ENCODE data around the gene RAB3C. TPM values are rescaled to one million over a fixed set of nuclear protein-coding genes. Genes with fewer than 3 reads are reported as not detected.
A peak's percentile ranks its signal among the peaks of the same experiment; 100 is the strongest.

The RAB3C gene
- total RNA-seq, 3 donors from 2014 or later, result 2.9 to 4.8 (median 3.1) TPM

GRCh38 chr5:58773744-58774441, 191.0 kb downstream of the RAB3C start:
- intact Hi-C loops (cut with DNase I, micrococcal nuclease), result no loop called here
- no peak overlapping the region for H3K4me3 ChIP-seq
- ATAC-seq (peak; percentile 13), DNase-seq (no peak)
- no peaks in the 10 kb centered on the region for H3K36me3 ChIP-seq (ENCODE audit: low read depth)
- no peak for TF ChIP-seq CTCF (IDR thresholded peaks at IDR 0.05)
- H3K4me1 ChIP-seq (ENCODE audit: low read depth), result no peaks in the 10 kb centered on the region
- H3K9me3 ChIP-seq, result no peaks in the 10 kb centered on the region

- no peak for DNase-seq
These were observed 192.1 kb downstream of the RAB3C start for GRCh38 chr5:58774937-58775336.

GRCh38 chr5:58775701-58776262, 192.9 kb downstream of the RAB3C start:
- H3K36me3 ChIP-seq (ENCODE audit: low read depth), result no peaks in the 10 kb centered on the region
- H3K4me1 ChIP-seq (ENCODE audit: low read depth), result no peaks in the 10 kb centered on the region
- ATAC-seq (peak; percentile 11), DNase-seq (no peak)
- TF ChIP-seq CTCF (IDR thresholded peaks at IDR 0.05), result no peak
- H3K4me3 ChIP-seq, result no peak overlapping the region
- H3K9me3 ChIP-seq, result no peaks in the 10 kb centered on the region
- intact Hi-C loops (cut with DNase I, micrococcal nuclease), result no loop called here

More at GRCh38 chr5:58774937-58775336, 192.1 kb downstream of the RAB3C start:
- Histone ChIP-seq H3K9me3 (no peaks in the 10 kb centered on the region), H3K36me3 (ENCODE audit: low read depth) (no peaks in the 10 kb centered on the region), H3K4me3 (no peak overlapping the region), H3K4me1 (ENCODE audit: low read depth) (no peaks in the 10 kb centered on the region)
- TF ChIP-seq CTCF (IDR thresholded peaks at IDR 0.05), result no peak
- intact Hi-C loops (cut with DNase I, micrococcal nuclease), result no loop called here
- ATAC-seq, result no peak

GRCh38 chr5:58776559-58776958, 193.7 kb downstream of the RAB3C start:
- H3K4me1 ChIP-seq (ENCODE audit: low read depth), result no peaks in the 10 kb centered on the region
- DNase-seq, result no peak
- H3K9me3 ChIP-seq, result no peaks in the 10 kb centered on the region
- no peaks in the 10 kb centered on the region for H3K36me3 ChIP-seq (ENCODE audit: low read depth)
- no peak for TF ChIP-seq CTCF (IDR thresholded peaks at IDR 0.05)
- H3K4me3 ChIP-seq, result no peak overlapping the region
- ATAC-seq, result peak; percentile 33
- intact Hi-C loops (cut with DNase I, micrococcal nuclease), result no loop called here

- H3K4me1 ChIP-seq (ENCODE audit: low read depth), result no peaks in the 10 kb centered on the region
- no peaks in the 10 kb centered on the region for H3K9me3 ChIP-seq
- no peaks in the 10 kb centered on the region for H3K36me3 ChIP-seq (ENCODE audit: low read depth)
- intact Hi-C loops (cut with DNase I, micrococcal nuclease), result no loop called here
- no peak for TF ChIP-seq CTCF (IDR thresholded peaks at IDR 0.05)
- no peak overlapping the region for H3K4me3 ChIP-seq
- DNase-seq (no peak), ATAC-seq (no peak)
These were observed 196.0 kb downstream of the RAB3C start for GRCh38 chr5:58778888-58779287.

All from mucosa of descending colon (tissue), 3 donors.